ENCODE results near the gene FLOT2. TPM values are rescaled to one million over a fixed set of nuclear protein-coding genes. Genes with fewer than 3 reads are reported as not detected.

The FLOT2 gene
- total and polyA plus RNA-seq, 2 donors (not counting 1 experiment from before 2014, with no cell fraction given) = 48.9 to 81.1 TPM

DNA sequence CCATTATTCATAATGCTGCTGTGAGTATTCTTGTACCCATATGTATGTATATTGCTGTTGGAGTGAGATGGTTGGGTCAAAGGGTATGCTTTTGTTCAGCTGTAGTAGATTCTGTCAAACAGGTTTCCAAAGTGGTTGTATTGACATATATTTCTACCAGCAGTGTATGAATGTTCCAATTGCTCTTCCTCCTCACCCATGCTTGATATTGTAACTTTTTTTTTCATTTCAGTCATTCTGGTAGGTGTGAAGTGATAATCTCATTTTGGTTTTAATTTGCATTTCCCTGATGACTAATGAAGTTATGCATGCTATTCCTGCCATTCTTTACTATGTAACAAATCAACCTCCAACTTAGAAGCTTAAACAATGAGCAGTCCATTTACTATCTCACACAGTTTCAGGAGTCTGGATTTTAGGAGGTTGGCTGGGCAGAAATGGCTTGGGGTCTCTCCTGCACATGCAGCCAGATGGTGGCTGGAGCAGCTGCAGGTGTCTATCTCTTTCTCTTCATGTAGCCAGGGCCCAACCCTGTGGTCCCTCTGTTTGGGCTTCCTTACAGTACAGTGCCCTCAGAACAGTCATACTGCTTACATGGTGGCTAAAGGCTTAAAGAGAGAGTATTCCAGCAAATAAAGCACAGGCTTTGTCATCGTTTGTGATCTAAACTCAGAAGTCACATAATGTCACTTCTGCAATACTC, 21.5 kb downstream of the FLOT2 start:
- TF ChIP-seq EZH2 (IDR thresholded peaks at IDR 0.05; ENCODE audit: low read length, missing control alignments) (no peak), CTCF (conservative IDR thresholded peaks at IDR 0.05 in 1 of 2, IDR thresholded peaks at IDR 0.05 in 1 of 2; ENCODE audit: low read depth in 1 of 2, low read length in 2 of 2) (no peak)
- Histone ChIP-seq H3K4me2 (ENCODE audit: extremely low read depth, insufficient read depth, low read length) (no peak overlapping the region), H3K4me1 (ENCODE audit: control insufficient read depth, extremely low read depth, insufficient read depth, low read length) (no peaks in the 10 kb centered on the region), H3K9ac (ENCODE audit: insufficient read depth, low read length) (no peak overlapping the region), H3K9me3 (ENCODE audit: control insufficient read depth, insufficient read depth, low read depth, low read length) (no peaks in the 10 kb centered on the region), H3K79me2 (ENCODE audit: control insufficient read depth, insufficient read depth, low read length) (no peaks in the 10 kb centered on the region), H3K4me3 (replicated peaks in 1 of 4; ENCODE audit: control extremely low read depth in 1 of 4, insufficient read depth in 1 of 4, low read depth in 3 of 4, low read length in 4 of 4) (no peak overlapping the region), H2AFZ (ENCODE audit: low read length) (no peak overlapping the region), H4K20me1 (ENCODE audit: control insufficient read depth, extremely low read depth, insufficient read depth, low read length) (no peaks in the 10 kb centered on the region), H3K27ac (ENCODE audit: insufficient read depth, low read length) (no peak overlapping the region), H3K27me3 (ENCODE audit: control insufficient read depth, insufficient read depth, low read length) (no peaks in the 10 kb centered on the region), H3K36me3 (ENCODE audit: control insufficient read depth, insufficient read depth, low read length) (peaks cover 13% of the 10 kb centered on the region)
- no peak for DNase-seq (ENCODE audit: low read depth in 2 of 2)

- Histone ChIP-seq H2AFZ (ENCODE audit: low read length) (no peak overlapping the region), H3K79me2 (ENCODE audit: control insufficient read depth, insufficient read depth, low read length) (no peaks in the 10 kb centered on the region), H4K20me1 (ENCODE audit: control insufficient read depth, extremely low read depth, insufficient read depth, low read length) (no peaks in the 10 kb centered on the region), H3K9ac (ENCODE audit: insufficient read depth, low read length) (no peak overlapping the region), H3K27me3 (ENCODE audit: control insufficient read depth, insufficient read depth, low read length) (no peaks in the 10 kb centered on the region), H3K9me3 (ENCODE audit: control insufficient read depth, insufficient read depth, low read depth, low read length) (no peaks in the 10 kb centered on the region), H3K27ac (ENCODE audit: insufficient read depth, low read length) (no peak overlapping the region), H3K36me3 (ENCODE audit: control insufficient read depth, insufficient read depth, low read length) (peaks cover 4% of the 10 kb centered on the region), H3K4me2 (ENCODE audit: extremely low read depth, insufficient read depth, low read length) (no peak overlapping the region), H3K4me1 (ENCODE audit: control insufficient read depth, extremely low read depth, insufficient read depth, low read length) (no peaks in the 10 kb centered on the region), H3K4me3 (replicated peaks in 1 of 4; ENCODE audit: control extremely low read depth in 1 of 4, insufficient read depth in 1 of 4, low read depth in 3 of 4, low read length in 4 of 4) (no peak overlapping the region)
- TF ChIP-seq EZH2 (IDR thresholded peaks at IDR 0.05; ENCODE audit: low read length, missing control alignments) = no peak
- TF ChIP-seq CTCF (conservative IDR thresholded peaks at IDR 0.05 in 1 of 2, IDR thresholded peaks at IDR 0.05 in 1 of 2; ENCODE audit: low read depth in 1 of 2, low read length in 2 of 2) = no peak
- no peak for DNase-seq (ENCODE audit: low read depth in 2 of 2)
Measured at GRCh38 chr17:28874750-28875149, 22.8 kb downstream of the FLOT2 start.

- no peak for DNase-seq (ENCODE audit: low read depth in 2 of 2)
- no peak overlapping the region for H3K4me3 ChIP-seq (replicated peaks in 1 of 4; ENCODE audit: control extremely low read depth in 1 of 4, insufficient read depth in 1 of 4, low read depth in 3 of 4, low read length in 4 of 4)
- H3K9ac ChIP-seq (ENCODE audit: insufficient read depth, low read length) = no peak overlapping the region
- no peaks in the 10 kb centered on the region for H3K9me3 ChIP-seq (ENCODE audit: control insufficient read depth, insufficient read depth, low read depth, low read length)
- H4K20me1 ChIP-seq (ENCODE audit: control insufficient read depth, extremely low read depth, insufficient read depth, low read length) = no peaks in the 10 kb centered on the region
- H3K27ac ChIP-seq (ENCODE audit: insufficient read depth, low read length) = no peak overlapping the region
- no peak overlapping the region for H3K4me2 ChIP-seq (ENCODE audit: extremely low read depth, insufficient read depth, low read length)
- TF ChIP-seq EZH2 (IDR thresholded peaks at IDR 0.05; ENCODE audit: low read length, missing control alignments) (no peak), CTCF (conservative IDR thresholded peaks at IDR 0.05 in 1 of 2, IDR thresholded peaks at IDR 0.05 in 1 of 2; ENCODE audit: low read depth in 1 of 2, low read length in 2 of 2) (no peak)
- no peak overlapping the region for H2AFZ ChIP-seq (ENCODE audit: low read length)
- no peaks in the 10 kb centered on the region for H3K4me1 ChIP-seq (ENCODE audit: control insufficient read depth, extremely low read depth, insufficient read depth, low read length)
- no peaks in the 10 kb centered on the region for H3K79me2 ChIP-seq (ENCODE audit: control insufficient read depth, insufficient read depth, low read length)
- no peaks in the 10 kb centered on the region for H3K36me3 ChIP-seq (ENCODE audit: control insufficient read depth, insufficient read depth, low read length)
- no peaks in the 10 kb centered on the region for H3K27me3 ChIP-seq (ENCODE audit: control insufficient read depth, insufficient read depth, low read length)
Measured at GRCh38 chr17:28873839-28874238, 23.7 kb downstream of the FLOT2 start.

Measured in fibroblast of lung (primary cell).